ENCODE measurements around the gene PSAP. TPM values are rescaled to one million over a fixed set of nuclear protein-coding genes. Genes with fewer than 3 reads are reported as not detected.

The PSAP gene
- total RNA-seq, 1 donor from 2014 or later: 1,262 TPM

- no peak for TF ChIP-seq CTCF (IDR thresholded peaks at IDR 0.05)
- no peak for DNase-seq (ENCODE audit: extremely low spot score, unreplicated experiment)
- H3K4me3 Mint-ChIP-seq (ENCODE audit: unreplicated experiment): no peak overlapping the region
- H3K4me1 Mint-ChIP-seq (ENCODE audit: unreplicated experiment): no peaks in the 10 kb centered on the region
- H3K9me3 Mint-ChIP-seq (ENCODE audit: unreplicated experiment): no peaks in the 10 kb centered on the region
- H3K27ac Mint-ChIP-seq (ENCODE audit: unreplicated experiment): no peak overlapping the region
- no peaks in the 10 kb centered on the region for H3K27me3 Mint-ChIP-seq (ENCODE audit: unreplicated experiment)
- H3K36me3 Mint-ChIP-seq (ENCODE audit: unreplicated experiment): peaks cover 67% of the 10 kb centered on the region
These were observed 32.3 kb downstream of the PSAP start for GRCh38 chr10:71818674-71819260.

GRCh38 chr10:71817831-71818655, 33.0 kb downstream of the PSAP start:
- no peak for DNase-seq (ENCODE audit: extremely low spot score, unreplicated experiment)
- no peak for TF ChIP-seq CTCF (IDR thresholded peaks at IDR 0.05)
- Mint-ChIP-seq H3K9me3 (ENCODE audit: unreplicated experiment) (no peaks in the 10 kb centered on the region), H3K36me3 (ENCODE audit: unreplicated experiment) (peaks cover 68% of the 10 kb centered on the region), H3K27ac (ENCODE audit: unreplicated experiment) (no peak overlapping the region), H3K27me3 (ENCODE audit: unreplicated experiment) (no peaks in the 10 kb centered on the region), H3K4me3 (ENCODE audit: unreplicated experiment) (no peak overlapping the region), H3K4me1 (ENCODE audit: unreplicated experiment) (no peaks in the 10 kb centered on the region)

- Mint-ChIP-seq H3K36me3 (ENCODE audit: unreplicated experiment) (peaks cover 62% of the 10 kb centered on the region), H3K27ac (ENCODE audit: unreplicated experiment) (no peak overlapping the region), H3K27me3 (ENCODE audit: unreplicated experiment) (no peaks in the 10 kb centered on the region), H3K9me3 (ENCODE audit: unreplicated experiment) (no peaks in the 10 kb centered on the region), H3K4me3 (ENCODE audit: unreplicated experiment) (no peak overlapping the region), H3K4me1 (ENCODE audit: unreplicated experiment) (no peaks in the 10 kb centered on the region)
- no peak for TF ChIP-seq CTCF (IDR thresholded peaks at IDR 0.05)
- no peak for DNase-seq (ENCODE audit: extremely low spot score, unreplicated experiment)
These were observed 34.0 kb downstream of the PSAP start for GRCh38 chr10:71816936-71817618.

- H3K27ac Mint-ChIP-seq (ENCODE audit: unreplicated experiment): no peak overlapping the region
- TF ChIP-seq CTCF (IDR thresholded peaks at IDR 0.05): no peak
- H3K4me1 Mint-ChIP-seq (ENCODE audit: unreplicated experiment): no peaks in the 10 kb centered on the region
- DNase-seq (ENCODE audit: extremely low spot score, unreplicated experiment): no peak
- H3K9me3 Mint-ChIP-seq (ENCODE audit: unreplicated experiment): no peaks in the 10 kb centered on the region
- peaks cover 56% of the 10 kb centered on the region for H3K36me3 Mint-ChIP-seq (ENCODE audit: unreplicated experiment)
- no peaks in the 10 kb centered on the region for H3K27me3 Mint-ChIP-seq (ENCODE audit: unreplicated experiment)
- no peak overlapping the region for H3K4me3 Mint-ChIP-seq (ENCODE audit: unreplicated experiment)
These were observed 34.6 kb downstream of the PSAP start for GRCh38 chr10:71816421-71816851.

Measured in osteocyte (in vitro differentiated cells).